ENCODE results near the gene STOM.

DNA sequence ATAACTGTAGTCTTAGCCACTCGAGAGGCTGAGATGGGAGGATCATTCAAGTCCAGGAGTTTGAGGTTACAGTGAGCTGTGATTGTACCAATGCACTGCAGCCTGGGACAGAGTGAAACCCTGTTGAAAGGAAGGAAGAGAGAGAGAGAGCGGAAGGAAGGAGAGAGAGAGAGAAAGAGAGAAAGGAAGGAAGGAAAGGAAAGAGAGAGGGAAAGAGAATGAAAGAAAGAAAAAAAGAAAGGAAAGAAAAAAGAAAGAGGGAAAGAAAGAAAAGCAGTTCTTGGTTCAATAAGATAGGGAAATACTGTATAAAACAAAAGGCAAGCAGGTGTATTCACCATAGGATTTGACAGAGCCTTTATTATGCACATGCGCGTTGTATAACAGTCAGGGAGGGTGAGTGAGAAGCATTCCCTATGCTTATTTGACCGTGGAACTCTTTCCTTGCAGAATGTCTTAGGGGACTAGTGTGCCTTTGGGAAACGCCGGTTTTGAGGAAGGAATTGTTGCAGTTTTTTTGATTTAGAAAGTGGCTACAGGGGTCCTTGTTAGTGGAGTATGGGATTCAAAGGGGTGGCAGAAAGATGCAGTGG, 60.1 kb downstream of the STOM start:
- TF ChIP-seq POLR2A (IDR thresholded peaks at IDR 0.05) (no peak), EP300 (IDR thresholded peaks at IDR 0.05) (no peak), POLR2AphosphoS5 (IDR thresholded peaks at IDR 0.05) (no peak)
- TF ChIP-seq, protein P1, sequence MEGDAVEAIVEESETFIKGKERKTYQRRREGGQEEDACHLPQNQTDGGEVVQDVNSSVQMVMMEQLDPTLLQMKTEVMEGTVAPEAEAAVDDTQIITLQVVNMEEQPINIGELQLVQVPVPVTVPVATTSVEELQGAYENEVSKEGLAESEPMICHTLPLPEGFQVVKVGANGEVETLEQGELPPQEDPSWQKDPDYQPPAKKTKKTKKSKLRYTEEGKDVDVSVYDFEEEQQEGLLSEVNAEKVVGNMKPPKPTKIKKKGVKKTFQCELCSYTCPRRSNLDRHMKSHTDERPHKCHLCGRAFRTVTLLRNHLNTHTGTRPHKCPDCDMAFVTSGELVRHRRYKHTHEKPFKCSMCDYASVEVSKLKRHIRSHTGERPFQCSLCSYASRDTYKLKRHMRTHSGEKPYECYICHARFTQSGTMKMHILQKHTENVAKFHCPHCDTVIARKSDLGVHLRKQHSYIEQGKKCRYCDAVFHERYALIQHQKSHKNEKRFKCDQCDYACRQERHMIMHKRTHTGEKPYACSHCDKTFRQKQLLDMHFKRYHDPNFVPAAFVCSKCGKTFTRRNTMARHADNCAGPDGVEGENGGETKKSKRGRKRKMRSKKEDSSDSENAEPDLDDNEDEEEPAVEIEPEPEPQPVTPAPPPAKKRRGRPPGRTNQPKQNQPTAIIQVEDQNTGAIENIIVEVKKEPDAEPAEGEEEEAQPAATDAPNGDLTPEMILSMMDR (IDR thresholded peaks at IDR 0.05): no peak

Data from gastroesophageal sphincter (tissue), 3 donors.